Activated B cell treated with CpG ODN at 0.5 μM for 24 hours (primary cell): ENCODE measurements around the gene GSK3B. TPM values are rescaled to one million over a fixed set of nuclear protein-coding genes. Genes with fewer than 3 reads are reported as not detected.

ENCODE experiments used
- ATAC-seq: fragments of 200-7000 bp; cut with Tn5 transposase; one replicate; pipeline ENCODE4 v1.10.0; 2021; ENCODE audit warnings: low read depth, mild to moderate bottlenecking, moderate library complexity
- CTCF ChIA-PET: fragments of 350-600 bp; sonication (Branson Sonifier 250); formaldehyde crosslinking; loops from one replicate; lab custom pipeline; 2021; ENCODE audit warnings: antibody characterized with exemption; lab: Charles Lee
- POLR2A ChIA-PET: fragments of 350-600 bp; sonication (Branson Sonifier 250); formaldehyde crosslinking; loops from one replicate; lab custom pipeline; 2021; ENCODE audit warnings: antibody characterized with exemption; lab: Charles Lee
- DNase-seq: peaks from one replicate; pipeline ENCODE4 v3.0.0; 2022
- H3K27ac Mint-ChIP-seq: one replicate; pipeline ENCODE4 v1.8.0; 2020; ENCODE audit warnings: mixed read lengths
- H3K27me3 Mint-ChIP-seq: one replicate; pipeline ENCODE4 v1.8.0; 2021; ENCODE audit warnings: mixed read lengths
- H3K36me3 Mint-ChIP-seq: one replicate; pipeline ENCODE4 v1.8.0; 2021; ENCODE audit warnings: low read depth, mixed read lengths
- H3K4me1 Mint-ChIP-seq: one replicate; pipeline ENCODE4 v1.8.0; 2021; ENCODE audit warnings: mixed read lengths
- H3K4me3 Mint-ChIP-seq: one replicate; pipeline ENCODE4 v1.8.0; 2020; ENCODE audit warnings: mild to moderate bottlenecking, mixed read lengths
- H3K9me3 Mint-ChIP-seq: one replicate; pipeline ENCODE4 v1.8.0; 2020; ENCODE audit warnings: mixed read lengths
- CTCF ChIP-seq: fragments of 200-600 bp; IDR thresholded peaks from one replicate; pipeline ENCODE4 v1.8.0; 2022; ENCODE audit warnings: antibody characterized with exemption, mild to moderate bottlenecking
- intact Hi-C: fragments of 100-400 bp; cut with micrococcal nuclease; formaldehyde crosslinking; loops from one replicate; pipeline ENCODE4 v1.15.1; 2024
- total RNA-seq: library from RNA; stranded (reverse); gene quantifications from 2 replicates; pipeline ENCODE4 v1.2.3, GENCODE V29; 2022

GSK3B gene
- total RNA-seq, 1 donor from 2014 or later, result 35.4 TPM

- ChIA-PET CTCF (no interaction called here), POLR2A (no interaction called here)
- no peak overlapping the region for H3K4me3 Mint-ChIP-seq
- DNase-seq, result no peak
- peaks cover 11% of the 10 kb centered on the region for H3K27me3 Mint-ChIP-seq
- ATAC-seq, result no peak
- H3K36me3 Mint-ChIP-seq, result no peaks in the 10 kb centered on the region
- no peaks in the 10 kb centered on the region for H3K9me3 Mint-ChIP-seq
- H3K4me1 Mint-ChIP-seq, result no peaks in the 10 kb centered on the region
- no peak overlapping the region for H3K27ac Mint-ChIP-seq
- intact Hi-C loops, result no loop called here
- TF ChIP-seq CTCF, result no peak
Observed at GRCh38 chr3:119800844-119801243, 293.4 kb downstream of the GSK3B start.

- Mint-ChIP-seq H3K9me3 (no peaks in the 10 kb centered on the region), H3K27ac (no peak overlapping the region), H3K4me3 (no peak overlapping the region), H3K4me1 (no peaks in the 10 kb centered on the region), H3K36me3 (no peaks in the 10 kb centered on the region), H3K27me3 (peaks cover 11% of the 10 kb centered on the region)
- no peak for TF ChIP-seq CTCF
- no peak for ATAC-seq
- ChIA-PET CTCF (no interaction called here), POLR2A (no interaction called here)
- intact Hi-C loops, result no loop called here
- no peak for DNase-seq
Observed at GRCh38 chr3:119796785-119797184, 297.5 kb downstream of the GSK3B start.

- CTCF ChIA-PET, result no interaction called here
Observed at GRCh38 chr3:119796368-119796767, 297.9 kb downstream of the GSK3B start.

GRCh38 chr3:119795849-119796248 lies 298.4 kb downstream of the GSK3B start:
- CTCF ChIA-PET, result no interaction called here
- no peak overlapping the region for H3K4me3 Mint-ChIP-seq
- no peaks in the 10 kb centered on the region for H3K9me3 Mint-ChIP-seq
- no peaks in the 10 kb centered on the region for H3K4me1 Mint-ChIP-seq
- peaks cover 7% of the 10 kb centered on the region for H3K27me3 Mint-ChIP-seq
- H3K36me3 Mint-ChIP-seq, result no peaks in the 10 kb centered on the region
- TF ChIP-seq CTCF, result no peak
- POLR2A ChIA-PET, result no interaction called here
- intact Hi-C loops, result no loop called here
- ATAC-seq (no peak), DNase-seq (no peak)
- no peak overlapping the region for H3K27ac Mint-ChIP-seq

More at GRCh38 chr3:119796368-119796767, 297.9 kb downstream of the GSK3B start:
- Mint-ChIP-seq H3K36me3 (no peaks in the 10 kb centered on the region), H3K9me3 (no peaks in the 10 kb centered on the region), H3K4me3 (no peak overlapping the region), H3K4me1 (no peaks in the 10 kb centered on the region), H3K27me3 (peaks cover 11% of the 10 kb centered on the region), H3K27ac (no peak overlapping the region)
- ATAC-seq (no peak), DNase-seq (no peak)
- TF ChIP-seq CTCF, result no peak
- POLR2A ChIA-PET, result no interaction called here
- intact Hi-C loops, result no loop called here

- H3K4me3 Mint-ChIP-seq, result no peak overlapping the region
Observed at GRCh38 chr3:119794971-119795612, 299.2 kb downstream of the GSK3B start.

More at GRCh38 chr3:119794971-119795612, 299.2 kb downstream of the GSK3B start:
- CTCF ChIA-PET, result no interaction called here
- H3K9me3 Mint-ChIP-seq, result no peaks in the 10 kb centered on the region
- no peak overlapping the region for H3K27ac Mint-ChIP-seq
- DNase-seq, result no peak
- POLR2A ChIA-PET, result interaction anchor here (0.6 kb wide), 1 partner anchor 466 kb away, joined by 6 read pairs; no protein-coding TSS in a partner anchor
- TF ChIP-seq CTCF, result no peak
- intact Hi-C loops, result no loop called here
- H3K4me1 Mint-ChIP-seq, result no peaks in the 10 kb centered on the region
- no peaks in the 10 kb centered on the region for H3K36me3 Mint-ChIP-seq
- H3K27me3 Mint-ChIP-seq, result peaks cover 7% of the 10 kb centered on the region
- ATAC-seq, result no peak
